Uterus (tissue), 4 donors: ENCODE measurements around the gene PLEKHH3. TPM values are rescaled to one million over a fixed set of nuclear protein-coding genes. Genes with fewer than 3 reads are reported as not detected.
"Not testable (repeated sequence)": the region's sequence is repeated elsewhere in the genome, so short reads cannot be mapped to it uniquely, and the experiment has no call there.

Source experiments
- DNase-seq, 2 donors: peaks; one replicate each; pipeline ENCODE4 v3.0.0-alpha.2; 2019 to 2020
- H3K27ac ChIP-seq, 2 donors: fragments of 200-600 bp; sonication (generic); 1 replicate in 1 of 2; 2 replicates in 1 of 2; pipeline ENCODE4 v1.5.1; 2016 to 2018
- H3K27me3 ChIP-seq, 2 donors: fragments of 200-600 bp; sonication (generic); one replicate each; pipeline ENCODE4 v1.5.1; 2018 to 2019; ENCODE audit warnings: control low read depth in 1 of 2
- H3K36me3 ChIP-seq, 2 donors: fragments of 200-600 bp; sonication (generic); one replicate each; pipeline ENCODE4 v1.5.1; 2019; ENCODE audit warnings: control low read depth in 1 of 2
- H3K4me1 ChIP-seq, 2 donors: fragments of 200-600 bp; sonication (generic); one replicate each; pipeline ENCODE4 v1.5.1; 2018 to 2019; ENCODE audit warnings: control low read depth in 1 of 2
- H3K4me3 ChIP-seq, 2 donors: fragments of 200-600 bp; sonication (generic); 1 replicate in 1 of 2; 2 replicates in 1 of 2; pipeline ENCODE4 v1.5.1; 2018 to 2019; ENCODE audit warnings: mild to moderate bottlenecking in 1 of 2
- H3K9me3 ChIP-seq, 2 donors: fragments of 200-600 bp; sonication (generic); one replicate each; pipeline ENCODE4 v1.5.1; 2019; ENCODE audit warnings: control low read depth in 1 of 2
- CTCF ChIP-seq, 4 experiments: fragments of 200-600 bp in 2 of 4; fragments of 450-650 bp in 2 of 4; sonication (generic) in 2 of 4; IDR thresholded peaks; one replicate each; pipeline ENCODE4 v1.5.1; 2016 to 2019; ENCODE audit warnings: antibody characterized with exemption in 4 of 4, mild to moderate bottlenecking in 2 of 4, moderate library complexity in 1 of 4
- POLR2A ChIP-seq, 2 donors: fragments of 450-650 bp; IDR thresholded peaks; one replicate each; pipeline ENCODE4 v1.6.1; 2016; ENCODE audit warnings: antibody characterized with exemption in 2 of 2, mild to moderate bottlenecking in 1 of 2, moderate library complexity in 1 of 2
- intact Hi-C: fragments of 100-400 bp; cut with DNase I; formaldehyde crosslinking; loops from one replicate; pipeline ENCODE4 v1.15.1; 2023; ENCODE audit warnings: low total_unique reads
- total RNA-seq, 4 donors: library from RNA; depleted of rRNA in 3 of 4; stranded (reverse); fragments of >200 nt in 3 of 4; gene quantifications; one replicate each; pipeline versions ENCODE4 v1.1.0 to v1.2.4, GENCODE V29; 2014 to 2023
- donor health status: DM: yes; HTN: yes; CAD: no.

The PLEKHH3 gene
- total RNA-seq, 4 donors from 2014 or later, result 2.9 to 102 (median 19.2) TPM

- no peaks in the 10 kb centered on the region for H3K9me3 ChIP-seq
- H3K36me3 ChIP-seq, result no peaks in the 10 kb centered on the region
- no peaks in the 10 kb centered on the region for H3K27me3 ChIP-seq
- no peak for DNase-seq
- no peak overlapping the region for H3K4me3 ChIP-seq
- intact Hi-C loops, result no loop called here
- H3K27ac ChIP-seq, result no peak overlapping the region
- no peak for TF ChIP-seq CTCF (IDR thresholded peaks at IDR 0.05)
- TF ChIP-seq POLR2A (IDR thresholded peaks at IDR 0.05), result no peak
- no peaks in the 10 kb centered on the region for H3K4me1 ChIP-seq
These were observed 43.8 kb downstream of the PLEKHH3 start for GRCh38 chr17:42632949-42633444.

GRCh38 chr17:42629411-42630009 is 47.3 kb downstream of the PLEKHH3 start:
- TF ChIP-seq POLR2A (IDR thresholded peaks at IDR 0.05) (no peak), CTCF (IDR thresholded peaks at IDR 0.05) (no peak)
- H3K27me3 ChIP-seq, result no peaks in the 10 kb centered on the region
- H3K9me3 ChIP-seq, result no peaks in the 10 kb centered on the region
- H3K4me3 ChIP-seq, result no peak overlapping the region
- no peaks in the 10 kb centered on the region for H3K36me3 ChIP-seq
- no peak for DNase-seq
- intact Hi-C loops, result no loop called here
- H3K4me1 ChIP-seq, result no peaks in the 10 kb centered on the region
- H3K27ac ChIP-seq, result no peak overlapping the region

- H3K27ac ChIP-seq, DNase-seq, H3K4me1 ChIP-seq, H3K4me3 ChIP-seq, H3K9me3 ChIP-seq, intact Hi-C loops, H3K27me3 ChIP-seq, H3K36me3 ChIP-seq: not testable (repeated sequence)
These were observed 49.6 kb downstream of the PLEKHH3 start for GRCh38 chr17:42627032-42627764.

GRCh38 chr17:42623732-42624596 is 52.8 kb downstream of the PLEKHH3 start:
- H3K27ac ChIP-seq, result no peak overlapping the region
- TF ChIP-seq CTCF (IDR thresholded peaks at IDR 0.05) (no peak), POLR2A (IDR thresholded peaks at IDR 0.05) (no peak)
- intact Hi-C loops, result no loop called here

GRCh38 chr17:42623271-42623670 is 53.5 kb downstream of the PLEKHH3 start:
- Histone ChIP-seq H3K9me3 (no peaks in the 10 kb centered on the region), H3K4me1 (no peaks in the 10 kb centered on the region), H3K27ac (no peak overlapping the region), H3K4me3 (no peak overlapping the region), H3K36me3 (no peaks in the 10 kb centered on the region), H3K27me3 (no peaks in the 10 kb centered on the region)
- no peak for DNase-seq
- intact Hi-C loops, result no loop called here
- TF ChIP-seq CTCF (IDR thresholded peaks at IDR 0.05) (no peak), POLR2A (IDR thresholded peaks at IDR 0.05) (no peak)

More at GRCh38 chr17:42623732-42624596, 52.8 kb downstream of the PLEKHH3 start:
- no peak overlapping the region for H3K4me3 ChIP-seq
- no peaks in the 10 kb centered on the region for H3K4me1 ChIP-seq
- no peak for DNase-seq
- no peaks in the 10 kb centered on the region for H3K27me3 ChIP-seq
- no peaks in the 10 kb centered on the region for H3K9me3 ChIP-seq
- H3K36me3 ChIP-seq, result no peaks in the 10 kb centered on the region

GRCh38 chr17:42621987-42622386 is 54.8 kb downstream of the PLEKHH3 start:
- DNase-seq, H3K4me1 ChIP-seq, H3K36me3 ChIP-seq, intact Hi-C loops, H3K27me3 ChIP-seq, H3K4me3 ChIP-seq, H3K9me3 ChIP-seq, H3K27ac ChIP-seq: not testable (repeated sequence)
